ENCODE data around the gene NOTO.
"Not testable (repeated sequence)": the region's sequence is repeated elsewhere in the genome, so short reads cannot be mapped to it uniquely, and the experiment has no call there.

The NOTO gene, protein sequence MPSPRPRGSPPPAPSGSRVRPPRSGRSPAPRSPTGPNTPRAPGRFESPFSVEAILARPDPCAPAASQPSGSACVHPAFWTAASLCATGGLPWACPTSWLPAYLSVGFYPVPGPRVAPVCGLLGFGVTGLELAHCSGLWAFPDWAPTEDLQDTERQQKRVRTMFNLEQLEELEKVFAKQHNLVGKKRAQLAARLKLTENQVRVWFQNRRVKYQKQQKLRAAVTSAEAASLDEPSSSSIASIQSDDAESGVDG

DNA sequence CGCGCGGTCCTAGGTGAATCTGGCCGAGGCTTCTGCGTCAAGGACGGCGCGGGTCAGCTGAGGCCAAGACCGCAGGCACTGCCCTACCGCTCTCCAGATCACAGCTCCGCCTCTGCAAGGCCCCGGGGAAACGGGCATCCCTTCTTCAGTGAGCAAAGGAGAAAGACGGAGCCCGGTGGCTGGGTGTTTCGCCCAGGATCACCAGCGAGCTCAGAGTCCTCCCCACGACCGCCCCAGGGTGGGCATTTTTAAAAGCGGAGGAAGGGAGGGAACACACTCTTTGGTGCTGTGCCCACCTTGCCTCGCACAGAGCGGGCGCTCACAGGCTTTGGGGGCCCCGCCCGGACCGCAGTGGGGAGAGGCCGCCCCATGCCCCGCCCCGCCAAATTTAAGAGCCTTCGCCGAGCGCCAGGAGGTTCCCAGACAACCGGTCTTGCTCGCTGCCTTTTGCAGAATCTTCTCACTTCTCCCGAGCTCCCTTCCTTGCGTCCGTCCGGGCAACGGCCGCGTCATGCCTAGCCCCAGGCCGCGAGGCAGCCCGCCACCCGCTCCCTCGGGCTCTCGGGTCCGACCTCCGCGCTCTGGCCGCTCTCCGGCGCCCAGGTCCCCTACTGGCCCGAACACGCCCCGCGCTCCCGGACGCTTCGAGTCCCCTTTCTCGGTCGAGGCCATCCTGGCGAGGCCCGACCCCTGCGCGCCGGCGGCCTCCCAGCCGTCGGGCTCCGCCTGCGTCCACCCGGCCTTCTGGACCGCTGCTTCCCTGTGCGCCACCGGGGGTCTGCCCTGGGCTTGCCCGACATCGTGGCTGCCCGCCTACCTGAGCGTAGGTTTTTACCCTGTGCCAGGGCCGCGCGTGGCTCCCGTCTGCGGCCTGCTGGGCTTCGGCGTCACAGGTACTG lies at the start of gene NOTO:
Gene NOTO (plus strand): TSS at position 419 of the 899 bp plus-strand sequence. CDS start 93 bp downstream, at position 512.
- TF ChIP-seq, protein P1, sequence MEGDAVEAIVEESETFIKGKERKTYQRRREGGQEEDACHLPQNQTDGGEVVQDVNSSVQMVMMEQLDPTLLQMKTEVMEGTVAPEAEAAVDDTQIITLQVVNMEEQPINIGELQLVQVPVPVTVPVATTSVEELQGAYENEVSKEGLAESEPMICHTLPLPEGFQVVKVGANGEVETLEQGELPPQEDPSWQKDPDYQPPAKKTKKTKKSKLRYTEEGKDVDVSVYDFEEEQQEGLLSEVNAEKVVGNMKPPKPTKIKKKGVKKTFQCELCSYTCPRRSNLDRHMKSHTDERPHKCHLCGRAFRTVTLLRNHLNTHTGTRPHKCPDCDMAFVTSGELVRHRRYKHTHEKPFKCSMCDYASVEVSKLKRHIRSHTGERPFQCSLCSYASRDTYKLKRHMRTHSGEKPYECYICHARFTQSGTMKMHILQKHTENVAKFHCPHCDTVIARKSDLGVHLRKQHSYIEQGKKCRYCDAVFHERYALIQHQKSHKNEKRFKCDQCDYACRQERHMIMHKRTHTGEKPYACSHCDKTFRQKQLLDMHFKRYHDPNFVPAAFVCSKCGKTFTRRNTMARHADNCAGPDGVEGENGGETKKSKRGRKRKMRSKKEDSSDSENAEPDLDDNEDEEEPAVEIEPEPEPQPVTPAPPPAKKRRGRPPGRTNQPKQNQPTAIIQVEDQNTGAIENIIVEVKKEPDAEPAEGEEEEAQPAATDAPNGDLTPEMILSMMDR (conservative IDR thresholded peaks at IDR 0.05; ENCODE audit: control insufficient read depth, insufficient read depth, low read depth, low read length): no peak
- H3K4me3 ChIP-seq (ENCODE audit: control insufficient read depth, low read depth, low read length): no peak within 1 kb of the TSS
- peak; percentile 21 for DNase-seq (ENCODE audit: low read depth)

DNA sequence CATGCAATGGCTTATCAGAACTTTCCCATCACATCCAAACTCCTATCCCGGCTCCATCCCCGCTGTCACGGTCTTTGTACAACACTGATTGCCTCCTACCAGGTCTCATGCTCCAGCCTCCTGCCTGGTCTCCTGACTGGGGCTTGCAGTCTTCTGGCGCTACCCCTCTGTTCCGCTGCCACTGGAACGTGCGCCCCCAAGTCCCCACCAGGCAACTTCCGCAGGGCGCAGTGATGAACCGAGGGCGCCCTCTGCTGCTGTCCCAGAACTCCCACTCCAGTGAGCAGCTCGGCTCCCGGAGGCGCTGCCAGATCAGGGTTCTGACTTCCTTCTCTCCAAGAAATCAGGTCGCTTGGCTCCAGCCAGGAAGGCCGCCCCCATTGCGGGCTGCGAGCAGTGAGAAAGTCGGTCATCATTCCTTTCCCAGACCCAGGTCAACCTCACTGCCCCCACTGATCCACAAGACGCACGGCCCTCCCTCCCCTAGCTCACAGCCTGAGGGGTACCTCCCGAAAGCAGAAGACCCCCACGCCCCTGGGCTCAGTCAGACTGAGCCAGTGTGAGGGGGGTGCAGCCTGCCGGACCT lies 45.7 kb upstream of the NOTO start:
- TF ChIP-seq, protein P1 (conservative IDR thresholded peaks at IDR 0.05; ENCODE audit: control insufficient read depth, insufficient read depth, low read depth, low read length): peak; percentile 81
- peak; percentile 61 for DNase-seq (ENCODE audit: low read depth)
- H3K4me3 ChIP-seq (ENCODE audit: control insufficient read depth, low read depth, low read length): peak overlapping the region; percentile 12

DNA sequence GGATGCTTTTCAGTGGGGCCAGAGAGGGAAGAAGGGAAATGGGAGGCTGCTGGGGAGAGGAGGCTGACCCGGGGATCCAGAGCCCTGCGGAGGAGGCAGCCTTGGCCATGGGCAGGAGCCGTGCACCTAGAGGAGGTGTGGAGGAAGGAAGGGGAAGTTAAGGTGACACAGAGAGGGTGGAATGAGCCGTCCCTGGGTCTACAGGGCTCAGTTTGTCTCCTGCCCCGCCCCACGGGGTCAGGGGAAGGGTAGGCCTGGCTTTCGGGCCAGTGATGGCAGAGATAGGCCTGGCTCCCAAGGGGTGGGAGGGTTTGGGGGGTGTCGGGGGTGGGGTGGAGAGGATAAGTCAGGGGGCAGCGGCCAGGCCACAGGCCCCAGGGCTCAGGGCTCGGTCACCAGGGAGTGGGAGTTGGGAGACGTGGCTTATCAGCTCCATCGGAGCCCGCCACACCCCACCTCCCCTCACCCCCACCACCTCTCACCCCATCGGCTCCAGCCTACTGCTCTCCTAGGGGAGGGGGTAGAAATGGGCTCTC lies 39.5 kb upstream of the NOTO start:
- DNase-seq (ENCODE audit: low read depth): no peak
- H3K4me3 ChIP-seq (ENCODE audit: control insufficient read depth, low read depth, low read length): no peak overlapping the region
- TF ChIP-seq, protein P1 (conservative IDR thresholded peaks at IDR 0.05; ENCODE audit: control insufficient read depth, insufficient read depth, low read depth, low read length): no peak

DNA sequence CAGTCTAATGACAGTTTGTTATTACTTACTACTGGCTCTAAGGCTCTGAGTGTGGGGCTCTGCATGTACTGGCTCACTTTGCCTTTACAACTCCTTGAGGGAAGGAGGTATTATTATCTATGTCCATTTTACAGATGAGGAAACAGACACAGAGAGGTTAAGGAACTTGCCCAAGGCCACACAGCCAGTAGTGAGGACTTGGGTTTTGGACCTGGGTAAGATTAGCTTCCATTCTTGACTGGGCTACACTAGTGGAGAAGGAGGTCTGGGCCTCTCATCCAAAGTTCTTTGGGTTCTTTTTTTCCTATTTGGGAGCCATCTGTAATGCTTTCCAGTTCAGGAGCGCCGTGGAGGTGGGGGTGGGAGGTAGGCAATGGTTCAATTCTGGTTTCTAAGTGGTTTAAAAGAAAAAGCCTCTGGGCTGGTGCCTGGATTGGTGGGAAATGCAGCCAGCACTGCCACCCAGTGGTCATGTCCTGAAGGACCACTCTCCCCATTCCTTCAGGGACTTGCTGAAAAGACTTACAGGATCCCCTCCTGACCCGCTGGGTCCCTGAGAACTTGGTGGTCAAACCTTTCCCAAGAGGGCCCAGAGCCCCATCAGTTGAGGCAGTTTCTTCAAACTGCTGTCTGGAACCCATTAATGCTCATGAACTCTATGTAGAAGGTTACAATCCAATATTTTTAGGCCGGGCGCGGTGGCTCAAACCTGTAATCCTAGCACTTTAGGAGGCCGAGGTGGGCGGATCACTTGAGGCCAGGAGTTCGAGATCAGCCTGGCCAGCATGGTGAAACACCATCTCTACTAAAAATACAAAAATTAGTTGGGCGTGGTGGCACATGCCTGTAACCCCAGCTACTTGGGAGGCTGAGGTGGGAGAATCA lies 38.6 kb upstream of the NOTO start:
- TF ChIP-seq, protein P1 (conservative IDR thresholded peaks at IDR 0.05; ENCODE audit: control insufficient read depth, insufficient read depth, low read depth, low read length): peak; percentile 88
- peak; percentile 75 for DNase-seq (ENCODE audit: low read depth)
- H3K4me3 ChIP-seq (ENCODE audit: control insufficient read depth, low read depth, low read length): no peak overlapping the region

DNA sequence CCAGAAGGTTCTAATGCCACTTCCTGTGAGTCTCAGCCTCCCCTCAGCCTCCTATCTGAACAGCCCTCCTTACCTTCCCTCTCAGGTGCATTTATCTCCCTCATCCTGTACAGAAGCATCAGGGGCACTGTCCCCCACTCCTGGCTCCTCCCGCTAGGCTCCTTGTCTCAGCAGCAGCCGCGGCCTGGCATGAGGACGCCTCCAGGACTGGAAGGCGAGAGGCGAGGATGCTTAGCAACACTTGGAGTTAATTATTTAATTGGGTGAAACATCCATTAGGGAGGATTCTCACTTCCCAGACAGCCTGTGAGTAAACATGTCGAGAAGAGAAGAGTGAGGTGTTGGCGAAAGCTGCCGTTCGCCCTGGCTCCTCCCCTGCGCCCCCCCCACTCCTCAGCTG lies 36.4 kb upstream of the NOTO start:
- DNase-seq (ENCODE audit: low read depth); H3K4me3 ChIP-seq (ENCODE audit: control insufficient read depth, low read depth, low read length): not testable (repeated sequence)

DNA sequence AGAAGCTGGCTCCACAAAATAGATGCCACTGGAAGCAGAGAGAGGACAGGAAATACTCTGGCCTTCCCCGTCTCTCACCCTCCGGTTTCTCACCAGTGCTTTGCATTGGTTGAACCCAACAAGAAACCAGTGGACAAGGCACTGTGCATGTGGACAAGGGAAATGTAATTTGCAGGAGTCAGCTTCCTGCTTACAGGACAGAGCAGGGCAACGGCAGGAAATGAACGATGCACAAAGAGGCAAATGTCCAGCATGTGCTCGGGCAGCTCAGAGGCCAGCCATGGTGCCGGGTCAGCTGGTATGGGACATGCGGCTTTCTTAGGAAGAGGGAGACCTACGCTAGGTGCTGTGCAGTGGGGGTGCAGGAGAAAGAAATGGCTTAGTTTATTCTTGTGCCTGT lies 35.6 kb upstream of the NOTO start:
- not testable (repeated sequence) for H3K4me3 ChIP-seq (ENCODE audit: control insufficient read depth, low read depth, low read length); DNase-seq (ENCODE audit: low read depth)

DNA sequence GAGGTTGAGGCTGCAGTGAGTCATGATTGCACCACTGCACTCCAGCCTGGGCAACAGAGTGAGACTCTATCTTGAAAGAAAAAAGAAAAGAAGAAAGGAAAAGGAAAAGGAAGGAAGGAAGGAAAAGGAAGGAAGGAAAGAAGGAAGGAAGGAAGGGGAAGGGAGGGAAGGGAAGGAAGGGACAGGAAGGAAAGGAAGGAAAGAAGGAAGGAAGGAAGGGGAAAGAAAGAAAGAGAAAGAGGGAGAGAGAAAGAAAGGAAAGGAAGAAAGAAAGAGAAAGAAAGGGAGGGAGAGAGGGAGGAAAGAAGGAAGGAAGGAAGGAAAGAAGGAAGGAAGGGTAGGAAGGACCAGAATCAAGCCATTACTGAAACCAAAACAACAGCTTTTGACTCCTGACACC lies 34.0 kb upstream of the NOTO start:
- H3K4me3 ChIP-seq (ENCODE audit: control insufficient read depth, low read depth, low read length); DNase-seq (ENCODE audit: low read depth): not testable (repeated sequence)

DNA sequence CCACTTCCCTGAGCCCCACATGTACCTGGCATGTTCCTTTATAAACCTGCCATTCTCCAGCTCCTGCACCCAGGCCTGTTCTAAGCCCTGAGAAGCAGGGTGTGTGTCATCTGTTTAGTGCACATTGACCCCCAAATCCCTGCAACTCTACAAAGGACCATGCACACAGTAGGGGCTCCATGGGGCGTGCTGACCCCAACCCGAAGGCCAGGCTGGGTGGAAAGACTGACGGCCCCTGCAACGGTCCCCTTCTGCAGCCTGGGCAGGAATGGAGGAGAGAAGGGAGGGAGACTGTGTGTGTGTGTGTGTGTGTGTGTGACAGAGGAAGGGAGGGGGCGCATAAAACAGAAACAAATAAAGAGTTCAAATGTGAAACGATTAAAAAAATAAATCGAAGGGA lies 32.0 kb upstream of the NOTO start:
- DNase-seq (ENCODE audit: low read depth); H3K4me3 ChIP-seq (ENCODE audit: control insufficient read depth, low read depth, low read length): not testable (repeated sequence)

Measured in fibroblast of mammary gland (primary cell).